Neural progenitor cell (in vitro differentiated cells): Measurements from ENCODE around the gene THUMPD2.

ENCODE experiments used
- EZH2 ChIP-seq: fragments of 200-600 bp; sonication (generic); IDR thresholded peaks from 2 replicates; pipeline ENCODE4 v1.6.1; 2017; ENCODE audit warnings: antibody characterized with exemption, mild to moderate bottlenecking, moderate library complexity
- EZH2phosphoT487 ChIP-seq: fragments of 200-600 bp; sonication (generic); IDR thresholded peaks from 2 replicates; pipeline ENCODE4 v1.6.1; 2017; ENCODE audit warnings: antibody characterized with exemption
- TF ChIP-seq, protein P1 (sequence below): fragments of 200-600 bp; sonication (generic); IDR thresholded peaks from 2 replicates; pipeline ENCODE4 v1.5.1; 2017; ENCODE audit warnings: antibody characterized with exemption, mild to moderate bottlenecking

DNA sequence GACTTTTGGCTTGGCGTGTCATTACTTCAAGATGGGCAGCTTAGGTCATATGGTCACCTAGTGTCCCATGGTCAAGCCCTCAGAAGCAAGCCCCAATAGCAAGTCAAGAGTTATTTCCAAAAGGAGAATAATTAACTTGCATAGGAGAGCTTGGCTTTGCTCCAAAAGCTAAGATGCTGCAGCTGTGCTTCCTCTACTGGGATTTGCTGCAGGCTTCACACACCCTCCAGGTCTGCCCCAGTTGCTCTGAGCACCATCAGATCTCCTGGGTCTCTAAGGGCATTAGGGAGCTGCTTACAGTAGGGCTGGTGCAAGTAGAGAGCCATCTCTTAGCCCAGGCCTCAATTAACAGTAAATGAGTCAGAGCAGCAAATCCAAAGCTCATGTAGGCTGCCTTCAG, 46.6 kb downstream of the THUMPD2 start:
- TF ChIP-seq, protein P1, sequence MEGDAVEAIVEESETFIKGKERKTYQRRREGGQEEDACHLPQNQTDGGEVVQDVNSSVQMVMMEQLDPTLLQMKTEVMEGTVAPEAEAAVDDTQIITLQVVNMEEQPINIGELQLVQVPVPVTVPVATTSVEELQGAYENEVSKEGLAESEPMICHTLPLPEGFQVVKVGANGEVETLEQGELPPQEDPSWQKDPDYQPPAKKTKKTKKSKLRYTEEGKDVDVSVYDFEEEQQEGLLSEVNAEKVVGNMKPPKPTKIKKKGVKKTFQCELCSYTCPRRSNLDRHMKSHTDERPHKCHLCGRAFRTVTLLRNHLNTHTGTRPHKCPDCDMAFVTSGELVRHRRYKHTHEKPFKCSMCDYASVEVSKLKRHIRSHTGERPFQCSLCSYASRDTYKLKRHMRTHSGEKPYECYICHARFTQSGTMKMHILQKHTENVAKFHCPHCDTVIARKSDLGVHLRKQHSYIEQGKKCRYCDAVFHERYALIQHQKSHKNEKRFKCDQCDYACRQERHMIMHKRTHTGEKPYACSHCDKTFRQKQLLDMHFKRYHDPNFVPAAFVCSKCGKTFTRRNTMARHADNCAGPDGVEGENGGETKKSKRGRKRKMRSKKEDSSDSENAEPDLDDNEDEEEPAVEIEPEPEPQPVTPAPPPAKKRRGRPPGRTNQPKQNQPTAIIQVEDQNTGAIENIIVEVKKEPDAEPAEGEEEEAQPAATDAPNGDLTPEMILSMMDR = no peak
- TF ChIP-seq EZH2phosphoT487 = no peak
- no peak for TF ChIP-seq EZH2
